HepG2 (cell line): Measurements from ENCODE around the gene FUT3. TPM values are rescaled to one million over a fixed set of nuclear protein-coding genes. Genes with fewer than 3 reads are reported as not detected.
A peak's percentile ranks its signal among the peaks of the same experiment; 100 is the strongest.

Experiments
- AGO1 ChIP-seq: fragments of 200-400 bp; formaldehyde crosslinking; IDR thresholded peaks from 2 replicates; pipeline ENCODE4 v1.6.1; 2017; ENCODE audit warnings: mild to moderate bottlenecking, low read depth, low read length, moderate library complexity; ENCODE audit not compliant: poor library complexity, severe bottlenecking
- AKAP8 ChIP-seq: sonication (generic); formaldehyde crosslinking; IDR thresholded peaks from 2 replicates; pipeline ENCODE4 v1.5.1; 2020; ENCODE audit warnings: mild to moderate bottlenecking, missing genetic modification reagents
- ARID4A ChIP-seq: sonication (generic); formaldehyde crosslinking; IDR thresholded peaks from 2 replicates; pipeline ENCODE4 v1.5.0; 2020; ENCODE audit warnings: mild to moderate bottlenecking, missing genetic modification reagents, borderline replicate concordance
- DNMT1 ChIP-seq: sonication (generic); formaldehyde crosslinking; IDR thresholded peaks from 2 replicates; pipeline ENCODE4 v1.5.1; 2020; ENCODE audit warnings: mild to moderate bottlenecking, missing genetic modification reagents
- HOXA9 ChIP-seq: sonication (generic); formaldehyde crosslinking; IDR thresholded peaks from 2 replicates; pipeline ENCODE4 v1.8.1; 2022; ENCODE audit warnings: missing genetic modification reagents, mild to moderate bottlenecking, moderate library complexity, borderline replicate concordance
- KDM2A ChIP-seq: sonication (generic); formaldehyde crosslinking; IDR thresholded peaks from 2 replicates; pipeline ENCODE4 v1.4.0; 2020; ENCODE audit warnings: low read depth, missing genetic modification reagents, borderline replicate concordance
- MIXL1 ChIP-seq: IDR thresholded peaks from 2 replicates; pipeline ENCODE4 v1.6.1; 2016
- MXD4 ChIP-seq: IDR thresholded peaks from 2 replicates; pipeline ENCODE4 v1.6.1; 2016; ENCODE audit warnings: mild to moderate bottlenecking, missing biosample characterization, missing genetic modification reagents
- MXI1 ChIP-seq: IDR thresholded peaks from 3 replicates; pipeline ENCODE4 v1.6.1; 2012; ENCODE audit warnings: low read depth, low read length, inconsistent platforms, borderline replicate concordance
- NBN ChIP-seq: fragments of 450-650 bp; conservative IDR thresholded peaks from 2 replicates; pipeline ENCODE4 v1.6.1; 2017
- PHF8 ChIP-seq: sonication (generic); formaldehyde crosslinking; IDR thresholded peaks from 2 replicates; pipeline ENCODE4 v1.5.0; 2020; ENCODE audit warnings: missing genetic modification reagents
- RBFOX2 ChIP-seq: fragments of 200-400 bp; formaldehyde crosslinking; IDR thresholded peaks from 2 replicates; pipeline ENCODE4 v1.6.1; 2017; ENCODE audit warnings: low read depth, mild to moderate bottlenecking, low read length
- SAP130 ChIP-seq: IDR thresholded peaks from 2 replicates; pipeline ENCODE4 v1.6.1; 2016; ENCODE audit warnings: low read depth
- SMAD1 ChIP-seq: sonication (generic); formaldehyde crosslinking; IDR thresholded peaks from 2 replicates; pipeline ENCODE4 v1.4.0; 2020; ENCODE audit warnings: missing genetic modification reagents, low read depth, mild to moderate bottlenecking, borderline replicate concordance
- SOX6 ChIP-seq, 2 experiments: fragments of 450-650 bp in 1 of 2; sonication (generic) in 1 of 2; formaldehyde crosslinking in 1 of 2; IDR thresholded peaks; 2 replicates each; pipeline versions ENCODE4 v1.4.0 to v1.6.1; 2017 to 2020; ENCODE audit warnings: antibody characterized with exemption in 1 of 2, mild to moderate bottlenecking in 1 of 2, missing genetic modification reagents in 1 of 2
- SP2 ChIP-seq: sonication (generic); formaldehyde crosslinking; IDR thresholded peaks from 2 replicates; pipeline ENCODE4 v1.5.1; 2020; ENCODE audit warnings: mild to moderate bottlenecking, missing genetic modification reagents
- TERF1 ChIP-seq: sonication (generic); formaldehyde crosslinking; IDR thresholded peaks from 2 replicates; pipeline ENCODE4 v1.8.0; 2022; ENCODE audit warnings: mild to moderate bottlenecking, missing genetic modification reagents, moderate library complexity
- THAP11 ChIP-seq: IDR thresholded peaks from 2 replicates; pipeline ENCODE4 v1.6.1; 2016; ENCODE audit warnings: missing biosample characterization, missing genetic modification reagents
- ZFP36L1 ChIP-seq: sonication (generic); formaldehyde crosslinking; IDR thresholded peaks from 2 replicates; pipeline ENCODE4 v1.8.0; 2022; ENCODE audit warnings: mild to moderate bottlenecking, missing genetic modification reagents, moderate library complexity
- ZNF512 ChIP-seq: sonication (generic); formaldehyde crosslinking; IDR thresholded peaks from 2 replicates; pipeline ENCODE4 v1.4.0; 2020; ENCODE audit warnings: mild to moderate bottlenecking, missing genetic modification reagents
- ZNF563 ChIP-seq: sonication (generic); formaldehyde crosslinking; IDR thresholded peaks from 2 replicates; pipeline ENCODE4 v1.8.0; 2022; ENCODE audit warnings: mild to moderate bottlenecking, moderate library complexity, missing genetic modification reagents
- ZNF605 ChIP-seq: sonication (generic); formaldehyde crosslinking; IDR thresholded peaks from 2 replicates; pipeline ENCODE4 v1.8.0; 2022; ENCODE audit warnings: mild to moderate bottlenecking, missing genetic modification reagents
- ZNF776 ChIP-seq: sonication (generic); formaldehyde crosslinking; IDR thresholded peaks from 2 replicates; pipeline ENCODE4 v1.4.0; 2020; ENCODE audit warnings: mild to moderate bottlenecking, missing genetic modification reagents
- polyA plus RNA-seq, 8 experiments: library from polyadenylated mRNA; depleted of rRNA in 3 of 8; stranded (reverse) in 7 of 8; unstranded in 1 of 8; fragments of >200 nt; fragmentation: Illumina TruSeq in 4 of 8; extraction: Trizol in 4 of 8; gene quantifications; 2 replicates each; pipeline versions ENCODE4 v1.2.1 to v1.2.3, GENCODE V29; 2011 to 2016; ENCODE audit warnings: low read depth in 4 of 8, missing spikeins in 1 of 8, mixed read lengths in 1 of 8; ENCODE audit not compliant: insufficient read depth in 1 of 8
- total RNA-seq, 5 experiments: library from RNA; depleted of rRNA; stranded (reverse); fragments of >200 nt; fragmentation: Illumina TruSeq; extraction: Trizol; gene quantifications; 2 replicates each; pipeline ENCODE4 v1.2.3, GENCODE V29; 2016; ENCODE audit warnings: low read depth in 1 of 5

The FUT3 gene
- total and polyA plus RNA-seq, 2 of the 13 experiments (the other 11 are each of a cell fraction or from before 2014, with no cell fraction given): 0.53 to 1.1 TPM

DNA sequence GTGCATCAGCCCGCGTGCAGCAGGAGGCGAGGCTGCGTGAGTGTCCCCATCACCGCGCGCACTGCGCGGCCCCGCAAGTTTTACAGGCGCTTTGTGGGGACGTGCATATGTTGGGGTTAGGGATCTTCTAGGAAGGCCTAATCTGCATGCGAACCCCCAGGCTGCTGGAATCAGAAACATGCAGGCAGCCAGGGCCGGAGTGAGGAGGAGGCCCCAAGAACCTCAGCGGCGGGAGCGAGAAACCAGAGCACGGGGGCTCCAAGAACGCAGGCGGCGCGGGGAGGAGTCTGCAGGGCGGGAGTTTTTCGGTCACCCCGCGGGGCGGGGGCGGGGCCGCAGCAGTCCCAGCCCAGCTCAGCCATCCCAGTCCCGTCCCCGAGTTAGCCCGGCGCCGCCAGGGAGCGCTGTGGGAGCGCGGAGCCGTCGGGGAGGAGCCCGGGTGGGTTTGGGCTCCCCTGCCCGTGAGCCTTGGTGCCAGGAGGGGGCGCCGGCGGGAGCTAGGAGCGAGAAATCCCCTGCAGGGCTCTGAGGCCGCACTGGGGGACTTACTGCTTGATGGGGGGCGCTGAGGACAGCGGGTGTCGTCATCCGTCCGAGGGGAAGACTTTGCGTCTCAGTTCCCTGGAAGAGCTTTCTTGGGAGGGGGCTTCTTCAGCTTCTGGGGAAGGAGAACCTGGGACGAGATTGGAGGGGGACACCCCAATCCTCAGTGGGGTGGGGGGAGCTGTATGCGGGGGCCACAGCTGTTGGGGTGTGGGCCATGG lies 47.3 kb downstream of the FUT3 start (continued):
- TF ChIP-seq TERF1 (CRISPR knock-in tag) (no peak), ZNF605 (peak; percentile 44), MXI1 (peak; percentile 59; the same call in 1 of the 3 replicates), ARID4A (CRISPR knock-in tag) (peak; percentile 77), HOXA9 (CRISPR knock-in tag) (peak; percentile 56; the same call in 1 of the 2 replicates), ZNF776 (CRISPR knock-in tag) (0 out of 2 replicates have a peak, but pooled peaks have one; percentile 60), ZFP36L1 (no peak), THAP11 (CRISPR knock-in tag) (peak; percentile 64; the same call in 1 of the 2 replicates), AKAP8 (peak; percentile 70; the same call in 1 of the 2 replicates), ZNF563 (peak; percentile 51; the same call in 1 of the 2 replicates), AGO1 (peak; percentile 85), RBFOX2 (peak; percentile 37; the same call in 1 of the 2 replicates), SP2 (CRISPR knock-in tag) (peak; percentile 29; the same call in 1 of the 2 replicates), MXD4 (CRISPR knock-in tag) (0 out of 2 replicates have a peak, but pooled peaks have one; percentile 18), PHF8 (CRISPR knock-in tag) (peak; percentile 50; the same call in 1 of the 2 replicates), MIXL1 (CRISPR knock-in tag) (peak; percentile 41; the same call in 1 of the 2 replicates), SMAD1 (CRISPR knock-in tag) (0 out of 2 replicates have a peak, but pooled peaks have one; percentile 69), SOX6 (IDR thresholded peaks at IDR 0.05) (no peak), SOX6 (CRISPR knock-in tag; IDR thresholded peaks at IDR 0.05) (peak; percentile 65), SAP130 (CRISPR knock-in tag) (peak; percentile 70), ZNF512 (no peak), NBN (no peak), KDM2A (peak; percentile 88), DNMT1 (CRISPR knock-in tag) (peak; percentile 27; the same call in 1 of the 2 replicates)
